ENCODE data around the gene FAM83G. TPM values are rescaled to one million over a fixed set of nuclear protein-coding genes. Genes with fewer than 3 reads are reported as not detected.

FAM83G gene
- total RNA-seq, 1 experiment from 2014 or later = 31.4 TPM

DNA sequence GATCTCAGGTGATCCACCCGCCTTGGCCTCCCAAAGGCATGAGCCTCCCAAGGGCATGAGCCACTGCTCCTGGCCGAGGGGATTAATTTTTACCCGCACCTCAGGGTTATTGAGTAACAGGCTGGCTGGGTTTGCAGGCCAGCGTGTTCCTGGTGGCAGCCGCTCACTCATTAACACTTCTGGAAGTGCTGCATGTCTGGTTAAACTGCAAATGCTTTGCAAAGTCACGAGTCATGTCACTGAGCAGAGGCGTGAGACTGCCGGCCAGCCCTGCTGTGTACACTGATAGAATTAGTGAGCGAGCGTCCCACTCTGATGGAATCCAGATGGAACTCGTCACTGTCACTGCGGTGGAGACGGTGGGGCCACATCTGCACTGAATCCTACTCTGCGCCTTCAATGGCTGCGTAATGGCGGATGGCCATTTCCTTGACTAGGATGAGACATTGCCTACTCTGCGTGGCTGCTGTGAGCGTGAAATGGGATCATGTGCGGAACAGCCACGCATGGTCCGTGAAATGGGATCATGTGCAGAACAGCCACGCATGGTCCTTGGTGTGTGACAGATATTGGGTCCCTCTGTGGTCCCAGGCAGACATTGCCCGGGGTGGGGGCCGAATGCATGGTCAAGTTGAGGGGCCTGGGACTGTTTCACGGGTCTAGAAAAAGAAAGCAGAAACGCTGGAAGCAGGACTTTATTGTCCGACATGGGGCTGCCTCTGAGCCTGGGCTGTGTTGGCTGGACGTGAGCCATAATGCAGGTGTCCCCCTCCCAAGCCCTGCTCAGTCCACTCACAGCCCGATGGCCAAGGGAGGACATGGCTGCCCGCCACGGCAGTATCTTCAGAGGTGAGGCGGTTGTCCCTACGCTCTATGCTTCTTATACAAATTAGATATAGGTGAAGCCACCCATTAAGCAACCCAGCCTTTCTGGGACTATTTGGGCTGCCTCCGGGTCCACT is 53.3 kb downstream of the FAM83G start:
- H3K27me3 Mint-ChIP-seq (ENCODE audit: low read depth) = no peaks in the 10 kb centered on the region
- ChIA-PET CTCF (interaction anchor here (0.7 to 1.7 kb wide), 6 partner anchors 10 to 325 kb away, joined by 3 to 22 read pairs (median 4); no protein-coding TSS in a partner anchor), POLR2A (no interaction called here)
- no peak for ATAC-seq
- no peak overlapping the region for H3K4me3 Mint-ChIP-seq
- H3K4me1 Mint-ChIP-seq = no peaks in the 10 kb centered on the region; the same call in 1 of the 2 replicates
- TF ChIP-seq NR1H2 (CRISPR knock-in tag; IDR thresholded peaks at IDR 0.05) (no peak), ZNF232 (CRISPR knock-in tag; IDR thresholded peaks at IDR 0.05) (no peak), KAT7 (CRISPR knock-in tag; IDR thresholded peaks at IDR 0.05; ENCODE audit: borderline replicate concordance) (no peak), SMAD3 (CRISPR knock-in tag; IDR thresholded peaks at IDR 0.05; ENCODE audit: borderline replicate concordance) (no peak), ETV6 (CRISPR knock-in tag; IDR thresholded peaks at IDR 0.05) (no peak), TCF7 (CRISPR knock-in tag; IDR thresholded peaks at IDR 0.05; ENCODE audit: low read depth) (no peak), GRHL2 (CRISPR knock-in tag; IDR thresholded peaks at IDR 0.05; ENCODE audit: insufficient replicate concordance, severe bottlenecking) (no peak), PRRX2 (CRISPR knock-in tag; IDR thresholded peaks at IDR 0.05) (no peak), NR3C1 (CRISPR knock-in tag; conservative IDR thresholded peaks at IDR 0.05; ENCODE audit: low read depth) (no peak)
- TF ChIP-seq, protein P1, sequence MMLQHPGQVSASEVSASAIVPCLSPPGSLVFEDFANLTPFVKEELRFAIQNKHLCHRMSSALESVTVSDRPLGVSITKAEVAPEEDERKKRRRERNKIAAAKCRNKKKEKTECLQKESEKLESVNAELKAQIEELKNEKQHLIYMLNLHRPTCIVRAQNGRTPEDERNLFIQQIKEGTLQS (CRISPR knock-in tag; conservative IDR thresholded peaks at IDR 0.05) = no peak
- TF ChIP-seq, protein P2, sequence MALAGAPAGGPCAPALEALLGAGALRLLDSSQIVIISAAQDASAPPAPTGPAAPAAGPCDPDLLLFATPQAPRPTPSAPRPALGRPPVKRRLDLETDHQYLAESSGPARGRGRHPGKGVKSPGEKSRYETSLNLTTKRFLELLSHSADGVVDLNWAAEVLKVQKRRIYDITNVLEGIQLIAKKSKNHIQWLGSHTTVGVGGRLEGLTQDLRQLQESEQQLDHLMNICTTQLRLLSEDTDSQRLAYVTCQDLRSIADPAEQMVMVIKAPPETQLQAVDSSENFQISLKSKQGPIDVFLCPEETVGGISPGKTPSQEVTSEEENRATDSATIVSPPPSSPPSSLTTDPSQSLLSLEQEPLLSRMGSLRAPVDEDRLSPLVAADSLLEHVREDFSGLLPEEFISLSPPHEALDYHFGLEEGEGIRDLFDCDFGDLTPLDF (CRISPR knock-in tag; IDR thresholded peaks at IDR 0.05) = no peak
- TF ChIP-seq, protein P3, sequence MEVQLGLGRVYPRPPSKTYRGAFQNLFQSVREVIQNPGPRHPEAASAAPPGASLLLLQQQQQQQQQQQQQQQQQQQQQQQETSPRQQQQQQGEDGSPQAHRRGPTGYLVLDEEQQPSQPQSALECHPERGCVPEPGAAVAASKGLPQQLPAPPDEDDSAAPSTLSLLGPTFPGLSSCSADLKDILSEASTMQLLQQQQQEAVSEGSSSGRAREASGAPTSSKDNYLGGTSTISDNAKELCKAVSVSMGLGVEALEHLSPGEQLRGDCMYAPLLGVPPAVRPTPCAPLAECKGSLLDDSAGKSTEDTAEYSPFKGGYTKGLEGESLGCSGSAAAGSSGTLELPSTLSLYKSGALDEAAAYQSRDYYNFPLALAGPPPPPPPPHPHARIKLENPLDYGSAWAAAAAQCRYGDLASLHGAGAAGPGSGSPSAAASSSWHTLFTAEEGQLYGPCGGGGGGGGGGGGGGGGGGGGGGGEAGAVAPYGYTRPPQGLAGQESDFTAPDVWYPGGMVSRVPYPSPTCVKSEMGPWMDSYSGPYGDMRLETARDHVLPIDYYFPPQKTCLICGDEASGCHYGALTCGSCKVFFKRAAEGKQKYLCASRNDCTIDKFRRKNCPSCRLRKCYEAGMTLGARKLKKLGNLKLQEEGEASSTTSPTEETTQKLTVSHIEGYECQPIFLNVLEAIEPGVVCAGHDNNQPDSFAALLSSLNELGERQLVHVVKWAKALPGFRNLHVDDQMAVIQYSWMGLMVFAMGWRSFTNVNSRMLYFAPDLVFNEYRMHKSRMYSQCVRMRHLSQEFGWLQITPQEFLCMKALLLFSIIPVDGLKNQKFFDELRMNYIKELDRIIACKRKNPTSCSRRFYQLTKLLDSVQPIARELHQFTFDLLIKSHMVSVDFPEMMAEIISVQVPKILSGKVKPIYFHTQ (CRISPR knock-in tag; IDR thresholded peaks at IDR 0.05) = no peak
- TF ChIP-seq, protein P4, sequence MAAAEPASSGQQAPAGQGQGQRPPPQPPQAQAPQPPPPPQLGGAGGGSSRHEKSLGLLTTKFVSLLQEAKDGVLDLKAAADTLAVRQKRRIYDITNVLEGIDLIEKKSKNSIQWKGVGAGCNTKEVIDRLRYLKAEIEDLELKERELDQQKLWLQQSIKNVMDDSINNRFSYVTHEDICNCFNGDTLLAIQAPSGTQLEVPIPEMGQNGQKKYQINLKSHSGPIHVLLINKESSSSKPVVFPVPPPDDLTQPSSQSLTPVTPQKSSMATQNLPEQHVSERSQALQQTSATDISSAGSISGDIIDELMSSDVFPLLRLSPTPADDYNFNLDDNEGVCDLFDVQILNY (CRISPR knock-in tag; IDR thresholded peaks at IDR 0.05) = no peak
- TF ChIP-seq, protein P5, sequence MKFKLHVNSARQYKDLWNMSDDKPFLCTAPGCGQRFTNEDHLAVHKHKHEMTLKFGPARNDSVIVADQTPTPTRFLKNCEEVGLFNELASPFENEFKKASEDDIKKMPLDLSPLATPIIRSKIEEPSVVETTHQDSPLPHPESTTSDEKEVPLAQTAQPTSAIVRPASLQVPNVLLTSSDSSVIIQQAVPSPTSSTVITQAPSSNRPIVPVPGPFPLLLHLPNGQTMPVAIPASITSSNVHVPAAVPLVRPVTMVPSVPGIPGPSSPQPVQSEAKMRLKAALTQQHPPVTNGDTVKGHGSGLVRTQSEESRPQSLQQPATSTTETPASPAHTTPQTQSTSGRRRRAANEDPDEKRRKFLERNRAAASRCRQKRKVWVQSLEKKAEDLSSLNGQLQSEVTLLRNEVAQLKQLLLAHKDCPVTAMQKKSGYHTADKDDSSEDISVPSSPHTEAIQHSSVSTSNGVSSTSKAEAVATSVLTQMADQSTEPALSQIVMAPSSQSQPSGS (CRISPR knock-in tag; IDR thresholded peaks at IDR 0.05; ENCODE audit: borderline replicate concordance, low read depth) = no peak
- TF ChIP-seq, protein P6, sequence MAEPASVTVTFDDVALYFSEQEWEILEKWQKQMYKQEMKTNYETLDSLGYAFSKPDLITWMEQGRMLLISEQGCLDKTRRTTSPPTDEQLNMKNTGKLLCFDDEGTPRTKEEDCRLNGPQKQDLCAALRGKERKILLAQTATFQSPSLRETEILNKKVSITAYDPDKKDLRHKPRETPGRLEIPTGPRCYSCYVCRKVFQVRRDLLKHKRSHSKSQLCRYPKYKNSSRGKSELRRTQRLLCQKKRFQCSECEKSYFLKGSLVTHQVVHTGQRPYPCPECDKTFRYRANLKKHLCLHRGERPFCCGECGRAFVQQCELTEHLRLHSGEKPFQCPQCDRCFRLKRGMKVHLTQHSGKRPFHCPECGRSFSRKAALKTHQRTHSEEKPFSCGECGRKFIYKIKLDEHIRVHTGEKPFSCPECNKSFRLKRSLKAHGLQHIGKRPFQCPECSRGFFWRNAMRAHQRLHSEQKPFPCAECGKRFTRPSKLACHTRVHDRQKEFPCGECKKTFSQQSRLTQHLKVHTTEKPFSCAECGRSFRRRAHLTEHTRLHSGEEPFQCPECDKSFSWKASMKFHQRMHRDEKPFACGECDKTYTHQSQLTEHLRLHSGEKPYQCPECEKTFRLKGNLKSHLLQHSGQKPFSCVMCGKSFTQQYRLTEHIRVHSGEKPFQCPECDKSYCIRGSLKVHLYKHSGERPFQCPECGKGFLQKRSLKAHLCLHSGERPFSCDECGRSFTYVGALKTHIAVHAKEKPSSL (CRISPR knock-in tag; conservative IDR thresholded peaks at IDR 0.05) = no peak
- no peak for DNase-seq (ENCODE audit: low spot score)
- H3K9me3 Mint-ChIP-seq = no peaks in the 10 kb centered on the region
- H3K27ac Mint-ChIP-seq = no peak overlapping the region
- H3K36me3 Mint-ChIP-seq = no peaks in the 10 kb centered on the region
